Measurements from ENCODE around the gene ARHGAP22. TPM values are rescaled to one million over a fixed set of nuclear protein-coding genes. Genes with fewer than 3 reads are reported as not detected.
A peak's percentile ranks its signal among the peaks of the same experiment; 100 is the strongest.

The ARHGAP22 gene
- polyA plus RNA-seq, 1 of the 3 experiments (the other 2 are of a cell fraction) = 12.4 TPM

- Histone ChIP-seq H3K27me3 (ENCODE audit: insufficient read depth) (no peaks in the 10 kb centered on the region), H3K9me2 (no peaks in the 10 kb centered on the region), H3K27ac (ENCODE audit: low read depth in 2 of 2, low read length in 1 of 2) (no peak overlapping the region; a peak in 1 of 4 replicates), H3K4me2 (no peak overlapping the region), H3F3A (replicated peaks; ENCODE audit: insufficient read depth) (peaks cover 22% of the 10 kb centered on the region), H2AFZ (ENCODE audit: low read depth) (no peak overlapping the region), H4K20me1 (ENCODE audit: insufficient read depth) (no peaks in the 10 kb centered on the region), H3K4me3 (ENCODE audit: low read depth in 2 of 2, low read length in 1 of 2) (no peak overlapping the region), H3K79me2 (ENCODE audit: insufficient read depth) (peaks cover 92% of the 10 kb centered on the region), H3K4me1 (ENCODE audit: control insufficient read depth in 1 of 2, insufficient read depth in 2 of 2, low read depth in 1 of 2, low read length in 1 of 2) (peaks cover 2 to 28% of the 10 kb centered on the region in 2 experiments; a peak in 3 of 4 replicates), H3K9me3 (no peaks in the 10 kb centered on the region), H3K36me3 (replicated peaks in 1 of 2; ENCODE audit: control insufficient read depth in 1 of 2, insufficient read depth in 2 of 2, low read length in 1 of 2) (peaks cover 0 to 13% of the 10 kb centered on the region in 2 experiments), H3K9ac (no peak overlapping the region)
- no peak for DNase-seq
- ChIA-PET CTCF (interaction anchor here (0.6 to 1.3 kb wide), 2 partner anchors 40 to 228 kb away, joined by 3 to 4 read pairs; no protein-coding TSS in a partner anchor), POLR2A (no interaction called here)
- TF ChIP-seq CTCF (IDR thresholded peaks at IDR 0.05) (no peak), FOXJ3 (CRISPR knock-in tag; IDR thresholded peaks at IDR 0.05) (no peak), PBX3 (IDR thresholded peaks at IDR 0.05) (no peak), IRF3 (IDR thresholded peaks at IDR 0.05; ENCODE audit: low read depth, low read length) (no peak), NRF1 (IDR thresholded peaks at IDR 0.05; ENCODE audit: low read depth, low read length) (no peak), YY1 (IDR thresholded peaks at IDR 0.05; ENCODE audit: low read depth) (no peak), SIN3A (IDR thresholded peaks at IDR 0.05; ENCODE audit: borderline replicate concordance, low read depth, low read length) (no peak), RCOR1 (IDR thresholded peaks at IDR 0.05; ENCODE audit: low read length) (no peak), GABPA (IDR thresholded peaks at IDR 0.05; ENCODE audit: low read depth) (no peak), USF2 (IDR thresholded peaks at IDR 0.05; ENCODE audit: borderline replicate concordance, low read depth, low read length) (no peak), MEF2A (IDR thresholded peaks at IDR 0.05; ENCODE audit: borderline replicate concordance, low read depth) (no peak), EP300 (IDR thresholded peaks at IDR 0.05; ENCODE audit: borderline replicate concordance in 1 of 2, low read depth in 1 of 2, low read length in 1 of 2) (no peak)
- WGBS (ENCODE audit: low lambda C conversion rate) = 95% methylated on average over 6 of the region's 6 CpGs
Observed at GRCh38 chr10:48592346-48592745, 12.5 kb downstream of the ARHGAP22 start.

GRCh38 chr10:48590945-48591344 is 13.9 kb downstream of the ARHGAP22 start:
- no peak overlapping the region for H3K4me2 ChIP-seq
- POLR2A ChIA-PET = no interaction called here
- H2AFZ ChIP-seq (ENCODE audit: low read depth) = no peak overlapping the region
- no peaks in the 10 kb centered on the region for H3K9me3 ChIP-seq
- WGBS (ENCODE audit: low lambda C conversion rate) = 92% methylated on average over 10 of the region's 10 CpGs
- H3K79me2 ChIP-seq (ENCODE audit: insufficient read depth) = peaks cover 93% of the 10 kb centered on the region
- peaks cover 22% of the 10 kb centered on the region for H3F3A ChIP-seq (replicated peaks; ENCODE audit: insufficient read depth)
- H3K27ac ChIP-seq (ENCODE audit: low read depth in 2 of 2, low read length in 1 of 2) = peak overlapping the region in 1 of 2 experiments; percentile 37; a peak in 1 of 4 replicates
- no peaks in the 10 kb centered on the region for H4K20me1 ChIP-seq (ENCODE audit: insufficient read depth)
- H3K4me3 ChIP-seq (ENCODE audit: low read depth in 2 of 2, low read length in 1 of 2) = no peak overlapping the region
- H3K36me3 ChIP-seq (replicated peaks in 1 of 2; ENCODE audit: control insufficient read depth in 1 of 2, insufficient read depth in 2 of 2, low read length in 1 of 2) = peaks cover 0 to 26% of the 10 kb centered on the region in 2 experiments
- H3K27me3 ChIP-seq (ENCODE audit: insufficient read depth) = no peaks in the 10 kb centered on the region
- CTCF ChIA-PET = no interaction called here
- H3K4me1 ChIP-seq (ENCODE audit: control insufficient read depth in 1 of 2, insufficient read depth in 2 of 2, low read depth in 1 of 2, low read length in 1 of 2) = peaks cover 2 to 28% of the 10 kb centered on the region in 2 experiments; a peak in 3 of 4 replicates
- H3K9ac ChIP-seq = no peak overlapping the region
- DNase-seq = no peak
- H3K9me2 ChIP-seq = no peaks in the 10 kb centered on the region
- TF ChIP-seq EZH2phosphoT487 (IDR thresholded peaks at IDR 0.05; ENCODE audit: borderline replicate concordance, low read depth) (no peak), USF2 (IDR thresholded peaks at IDR 0.05; ENCODE audit: borderline replicate concordance, low read depth, low read length) (no peak), FOXJ3 (CRISPR knock-in tag; IDR thresholded peaks at IDR 0.05) (no peak), POLR2AphosphoS5 (IDR thresholded peaks at IDR 0.05; ENCODE audit: low read depth, low read length) (no peak), TCF12 (IDR thresholded peaks at IDR 0.05) (no peak), SIN3A (IDR thresholded peaks at IDR 0.05; ENCODE audit: borderline replicate concordance, low read depth, low read length) (no peak), MAX (IDR thresholded peaks at IDR 0.05; ENCODE audit: low read depth) (no peak), RXRA (IDR thresholded peaks at IDR 0.05; ENCODE audit: borderline replicate concordance, low read depth) (no peak), MEF2A (IDR thresholded peaks at IDR 0.05; ENCODE audit: borderline replicate concordance, low read depth) (no peak), RCOR1 (IDR thresholded peaks at IDR 0.05; ENCODE audit: low read length) (no peak), USF1 (IDR thresholded peaks at IDR 0.05; ENCODE audit: borderline replicate concordance, low read depth) (no peak), FOSL2 (IDR thresholded peaks at IDR 0.05; ENCODE audit: borderline replicate concordance, low read depth) (no peak), NFIC (IDR thresholded peaks at IDR 0.05; ENCODE audit: borderline replicate concordance) (no peak), NRF1 (IDR thresholded peaks at IDR 0.05; ENCODE audit: low read depth, low read length) (no peak)
